HG03135 (cell line): ENCODE data around the gene FAM171A1.

Experiments
- ATAC-seq: cut with Tn5 transposase; IDR thresholded peaks from one replicate; pipeline ENCODE4 v1.9.1; 2021; ENCODE audit warnings: mild to moderate bottlenecking, moderate library complexity; ENCODE audit not compliant: unreplicated experiment

The FAM171A1 gene

GRCh38 chr10:15253951-15254807, 116.9 kb downstream of the FAM171A1 start:
- ATAC-seq, result no peak

DNA sequence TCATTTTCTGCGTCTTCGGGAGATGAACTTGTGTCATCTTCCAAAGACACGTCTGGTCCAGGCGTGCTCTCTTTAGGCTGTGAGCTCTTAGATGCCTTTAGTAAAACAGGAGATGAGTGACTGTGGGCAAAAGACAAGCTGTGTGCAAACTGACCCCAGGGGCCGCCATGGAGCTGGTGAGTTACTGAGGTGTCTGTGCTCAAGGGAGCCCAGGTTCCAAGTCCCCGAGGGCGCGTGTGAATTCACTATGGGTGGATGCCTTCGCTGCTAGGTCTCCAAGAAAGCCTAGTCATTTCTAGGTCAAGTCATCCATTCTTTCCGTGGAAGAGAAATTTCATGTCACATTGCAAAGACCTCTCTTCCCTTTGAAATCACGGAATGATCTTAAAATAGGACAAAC, 118.7 kb downstream of the FAM171A1 start:
- ATAC-seq, result no peak

- ATAC-seq, result no peak
Measured at GRCh38 chr10:15251791-15252380, 119.2 kb downstream of the FAM171A1 start.

DNA sequence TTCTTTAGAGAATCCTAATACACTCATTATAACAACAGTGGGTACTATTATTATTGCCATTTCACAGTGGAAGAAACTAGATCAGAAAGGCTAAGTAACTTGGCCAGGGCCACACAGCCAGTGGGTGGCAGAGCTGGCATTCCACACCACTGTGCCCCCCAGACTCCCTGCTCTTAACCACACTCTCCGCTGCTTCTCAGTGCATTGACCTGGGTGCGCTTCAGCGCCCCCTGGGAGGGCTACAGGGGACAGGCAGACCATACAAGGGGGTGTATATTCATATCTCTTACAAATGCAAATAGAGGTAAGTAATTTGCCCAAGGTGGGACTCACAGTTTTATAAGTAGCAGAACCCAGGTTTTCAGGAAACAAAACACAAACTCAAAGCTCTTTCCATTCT, 125.6 kb downstream of the FAM171A1 start:
- no peak for ATAC-seq

- ATAC-seq, result no peak
Measured at GRCh38 chr10:15244635-15245197, 126.4 kb downstream of the FAM171A1 start.

GRCh38 chr10:15242261-15242840, 128.7 kb downstream of the FAM171A1 start:
- no peak for ATAC-seq

GRCh38 chr10:15241306-15241705, 129.8 kb downstream of the FAM171A1 start:
- ATAC-seq, result no peak

- no peak for ATAC-seq
Measured at GRCh38 chr10:15238555-15239335, 132.3 kb downstream of the FAM171A1 start.

DNA sequence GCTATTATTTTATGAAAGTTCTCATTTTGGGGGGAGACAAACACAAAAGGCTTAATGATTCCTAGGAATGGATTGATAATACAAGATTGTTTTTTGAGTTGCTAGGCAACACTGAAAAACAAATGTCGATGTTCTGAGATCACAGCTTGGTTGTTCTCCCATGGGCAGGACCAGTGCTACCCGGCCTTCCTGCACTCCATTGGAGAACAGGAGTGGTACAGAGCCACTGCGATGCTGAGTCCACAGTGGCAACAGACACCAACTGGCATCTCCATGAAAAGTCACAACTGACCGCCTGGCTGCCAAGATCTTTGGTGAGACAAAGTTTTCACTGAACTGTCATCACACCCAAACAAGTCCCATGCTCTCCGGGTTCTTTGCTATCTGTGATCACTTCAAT, 133.7 kb downstream of the FAM171A1 start:
- no peak for ATAC-seq

GRCh38 chr10:15236340-15236739, 134.7 kb downstream of the FAM171A1 start:
- no peak for ATAC-seq

GRCh38 chr10:15232279-15232678, 138.8 kb downstream of the FAM171A1 start:
- ATAC-seq, result no peak

DNA sequence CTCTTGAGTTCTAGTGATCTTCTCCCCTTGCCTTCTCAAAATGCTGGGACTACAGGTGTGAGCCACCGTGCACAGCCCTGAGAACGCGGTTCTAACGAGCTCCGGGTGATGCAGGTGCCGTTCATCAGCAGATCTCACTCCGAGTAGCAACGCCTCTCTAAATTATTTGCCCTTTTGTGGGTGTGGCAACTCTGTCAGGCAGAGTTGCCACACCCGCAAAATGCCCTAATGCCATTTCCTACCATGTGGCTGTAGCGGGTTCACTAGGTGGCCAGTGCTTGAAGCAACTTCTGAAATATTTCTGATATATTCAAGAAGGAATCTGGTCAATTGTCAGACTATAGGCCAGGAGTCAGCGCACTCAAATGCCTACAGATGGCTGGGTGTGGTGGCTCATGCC, 139.7 kb downstream of the FAM171A1 start:
- no peak for ATAC-seq

DNA sequence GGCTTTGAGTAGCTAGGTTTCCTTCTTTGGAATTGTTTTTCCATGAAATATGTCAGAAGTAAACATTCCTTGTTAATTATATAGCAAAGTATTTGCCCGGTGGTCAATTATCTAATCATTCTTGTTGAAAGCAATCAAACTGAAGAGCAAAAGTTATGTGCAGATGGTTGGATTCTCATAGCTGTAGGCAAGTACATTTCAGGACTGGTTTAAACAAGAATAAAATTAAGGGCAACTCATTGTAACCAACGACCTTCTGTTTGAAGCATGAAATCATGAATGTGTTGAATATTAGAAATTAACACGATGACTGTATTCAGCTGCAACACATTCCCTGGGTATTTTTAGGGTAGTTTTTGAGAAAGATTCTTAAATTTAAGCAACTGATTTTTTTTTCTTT, 140.8 kb downstream of the FAM171A1 start:
- no peak for ATAC-seq

DNA sequence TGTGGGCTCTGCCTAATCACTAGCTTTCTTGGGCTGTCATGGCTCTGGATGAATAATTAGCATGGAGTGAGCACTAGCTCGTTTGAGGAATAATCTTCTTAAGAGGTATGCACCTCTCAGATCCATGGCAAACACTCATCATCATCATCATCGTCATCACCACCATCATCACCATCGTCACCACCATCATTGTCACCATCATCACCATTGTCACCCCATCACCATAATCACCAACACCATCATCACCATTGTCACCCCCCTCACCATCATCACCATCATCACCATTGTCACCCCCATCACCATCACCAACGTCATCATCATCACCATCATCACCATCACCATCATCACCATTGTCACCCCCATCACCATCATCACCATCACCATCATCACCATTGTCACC, 141.8 kb downstream of the FAM171A1 start:
- no peak for ATAC-seq

DNA sequence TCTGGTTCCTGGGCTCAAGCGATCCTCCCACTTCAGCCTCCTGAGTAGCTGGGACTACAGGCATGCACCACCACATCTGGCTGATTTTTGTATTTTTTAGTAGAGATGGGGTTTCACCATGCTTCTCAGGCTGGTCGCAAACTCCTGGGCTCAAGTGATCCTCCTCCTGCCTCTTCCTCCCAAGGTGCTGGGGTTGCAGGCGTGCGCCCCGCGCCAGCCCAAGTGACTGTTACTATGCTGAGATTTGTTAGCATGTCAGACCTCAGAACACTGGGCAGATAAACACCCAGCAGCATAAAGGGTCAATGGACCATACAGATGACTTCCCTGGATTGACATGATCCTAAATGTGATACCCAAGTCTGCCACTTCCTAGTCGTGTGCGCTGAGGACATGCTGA, 142.7 kb downstream of the FAM171A1 start:
- ATAC-seq, result no peak

GRCh38 chr10:15227611-15228372, 143.3 kb downstream of the FAM171A1 start:
- ATAC-seq, result no peak

DNA sequence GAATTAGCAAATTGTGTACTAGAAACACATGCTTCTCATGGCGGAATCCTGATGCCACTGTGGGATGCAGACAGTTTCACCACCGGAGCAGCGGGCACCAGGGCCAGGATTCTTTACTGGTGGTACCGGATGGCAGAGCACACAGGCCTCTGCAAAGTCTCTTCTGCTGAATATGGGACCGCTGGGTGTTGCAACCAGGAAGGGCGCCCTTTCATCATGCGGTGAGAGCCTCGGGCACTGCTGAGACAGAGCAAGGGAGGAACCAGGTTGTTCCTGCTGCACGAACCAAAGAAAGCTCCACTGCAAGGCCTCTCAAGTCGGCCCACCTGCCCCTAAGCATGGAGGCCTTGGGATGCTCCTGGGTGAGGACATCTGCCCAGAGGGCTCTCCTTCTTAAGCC, 145.6 kb downstream of the FAM171A1 start:
- ATAC-seq, result no peak

DNA sequence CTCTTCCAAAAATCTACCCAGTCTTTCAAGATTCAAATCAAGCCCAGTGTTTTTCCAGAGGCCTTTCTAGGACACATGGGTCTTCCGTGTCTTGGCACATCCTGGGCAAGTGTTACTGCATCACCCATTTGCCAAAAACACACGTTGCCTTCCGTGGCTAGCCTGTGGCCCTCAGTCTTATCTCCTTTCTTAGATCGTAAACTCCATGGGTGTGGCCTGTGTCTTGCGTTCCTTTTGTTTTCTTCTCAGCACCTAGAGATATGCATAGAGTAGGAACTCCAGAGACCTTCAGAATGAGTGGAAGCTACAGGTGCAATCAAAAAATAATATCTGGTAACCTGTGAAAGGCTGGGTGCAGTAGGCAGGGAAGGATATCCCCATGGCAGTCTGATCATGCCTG, 146.1 kb downstream of the FAM171A1 start:
- ATAC-seq, result no peak

DNA sequence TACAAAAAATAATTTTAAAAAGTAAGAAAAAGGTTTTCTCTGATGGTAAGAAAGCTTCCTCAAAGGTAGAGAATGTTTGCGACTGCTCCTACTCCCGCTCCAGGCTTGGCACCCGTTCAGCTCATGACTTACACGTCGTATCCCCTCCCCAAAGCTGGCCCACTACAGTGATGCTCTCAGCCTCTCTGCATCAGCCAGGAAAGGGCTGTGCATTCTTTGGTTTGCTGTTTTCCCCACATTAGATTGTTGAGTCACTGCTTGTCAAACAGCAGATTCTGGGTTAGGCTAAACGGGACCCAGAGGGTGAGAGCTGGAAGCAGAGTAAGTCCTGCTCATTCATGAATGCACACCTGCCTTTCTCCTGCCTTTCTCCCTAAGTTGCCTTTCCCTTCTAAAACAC, 147.9 kb downstream of the FAM171A1 start:
- ATAC-seq, result no peak

DNA sequence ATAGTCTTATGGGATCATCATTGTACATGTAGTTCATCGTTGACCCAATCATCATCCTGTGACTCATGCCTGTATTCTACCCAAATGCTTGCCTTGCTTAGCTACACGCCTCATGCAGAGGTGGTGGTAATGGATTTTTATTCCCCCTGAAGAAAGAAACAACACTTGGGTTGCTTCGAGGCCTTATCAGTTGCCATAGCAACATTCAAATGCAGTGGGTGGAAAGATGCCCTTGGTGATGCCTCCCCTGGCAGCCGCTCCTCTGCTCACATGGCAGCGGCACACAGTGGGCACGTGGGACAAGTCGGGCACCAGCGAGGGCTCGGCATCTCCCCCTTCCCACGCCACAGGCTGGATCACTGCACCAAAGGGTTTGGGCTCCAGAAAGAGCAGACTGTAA, 148.6 kb downstream of the FAM171A1 start:
- ATAC-seq, result no peak
